Measurements from ENCODE around the gene GUCY2D.

The GUCY2D gene

DNA sequence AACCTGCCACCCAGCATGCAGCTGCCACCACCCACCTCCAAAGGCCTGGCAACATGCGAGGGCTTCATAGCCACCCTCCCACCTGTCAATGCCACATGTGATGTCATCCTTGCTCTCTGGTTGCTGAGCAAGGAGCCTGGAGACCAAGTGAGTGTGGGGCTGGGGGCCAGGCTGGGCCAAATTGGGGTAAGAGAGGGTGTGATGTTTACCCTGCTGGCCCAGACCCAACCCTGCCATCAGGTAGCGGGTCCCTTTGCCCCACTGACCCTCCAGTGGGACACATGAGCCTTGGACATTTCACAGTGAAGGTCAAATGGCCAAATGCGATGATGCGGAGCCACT is 45.3 kb downstream of the GUCY2D start:
- Histone ChIP-seq H3K4me2 (ENCODE audit: low read length) (no peak overlapping the region), H3K36me3 (ENCODE audit: insufficient read depth, low read length) (no peaks in the 10 kb centered on the region), H3K27me3 (ENCODE audit: insufficient read depth, low read length) (peaks cover 13% of the 10 kb centered on the region; the same call in 1 of the 2 replicates), H3K79me2 (ENCODE audit: insufficient read depth, low read length) (no peaks in the 10 kb centered on the region), H3K9me3 (ENCODE audit: low read length) (no peaks in the 10 kb centered on the region), H3K9me2 (ENCODE audit: low read depth, low read length) (no peaks in the 10 kb centered on the region), H2AFZ (ENCODE audit: low read length) (no peak overlapping the region), H3K27ac (ENCODE audit: low read depth, low read length, poor library complexity, severe bottlenecking) (no peak overlapping the region), H3F3A (ENCODE audit: insufficient read depth, low read length) (no peaks in the 10 kb centered on the region), H3K9ac (ENCODE audit: low read length) (no peak overlapping the region), H3K4me3 (ENCODE audit: low read depth, low read length, poor library complexity, severe bottlenecking) (no peak overlapping the region), H4K20me1 (ENCODE audit: insufficient read depth, low read length) (no peaks in the 10 kb centered on the region), H3K4me1 (ENCODE audit: insufficient read depth, low read length, severe bottlenecking) (no peaks in the 10 kb centered on the region)
- TF ChIP-seq, protein P1, sequence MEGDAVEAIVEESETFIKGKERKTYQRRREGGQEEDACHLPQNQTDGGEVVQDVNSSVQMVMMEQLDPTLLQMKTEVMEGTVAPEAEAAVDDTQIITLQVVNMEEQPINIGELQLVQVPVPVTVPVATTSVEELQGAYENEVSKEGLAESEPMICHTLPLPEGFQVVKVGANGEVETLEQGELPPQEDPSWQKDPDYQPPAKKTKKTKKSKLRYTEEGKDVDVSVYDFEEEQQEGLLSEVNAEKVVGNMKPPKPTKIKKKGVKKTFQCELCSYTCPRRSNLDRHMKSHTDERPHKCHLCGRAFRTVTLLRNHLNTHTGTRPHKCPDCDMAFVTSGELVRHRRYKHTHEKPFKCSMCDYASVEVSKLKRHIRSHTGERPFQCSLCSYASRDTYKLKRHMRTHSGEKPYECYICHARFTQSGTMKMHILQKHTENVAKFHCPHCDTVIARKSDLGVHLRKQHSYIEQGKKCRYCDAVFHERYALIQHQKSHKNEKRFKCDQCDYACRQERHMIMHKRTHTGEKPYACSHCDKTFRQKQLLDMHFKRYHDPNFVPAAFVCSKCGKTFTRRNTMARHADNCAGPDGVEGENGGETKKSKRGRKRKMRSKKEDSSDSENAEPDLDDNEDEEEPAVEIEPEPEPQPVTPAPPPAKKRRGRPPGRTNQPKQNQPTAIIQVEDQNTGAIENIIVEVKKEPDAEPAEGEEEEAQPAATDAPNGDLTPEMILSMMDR (IDR thresholded peaks at IDR 0.05; ENCODE audit: low read length), result no peak
- no peak for TF ChIP-seq EZH2 (IDR thresholded peaks at IDR 0.05; ENCODE audit: borderline replicate concordance, low read length)

DNA sequence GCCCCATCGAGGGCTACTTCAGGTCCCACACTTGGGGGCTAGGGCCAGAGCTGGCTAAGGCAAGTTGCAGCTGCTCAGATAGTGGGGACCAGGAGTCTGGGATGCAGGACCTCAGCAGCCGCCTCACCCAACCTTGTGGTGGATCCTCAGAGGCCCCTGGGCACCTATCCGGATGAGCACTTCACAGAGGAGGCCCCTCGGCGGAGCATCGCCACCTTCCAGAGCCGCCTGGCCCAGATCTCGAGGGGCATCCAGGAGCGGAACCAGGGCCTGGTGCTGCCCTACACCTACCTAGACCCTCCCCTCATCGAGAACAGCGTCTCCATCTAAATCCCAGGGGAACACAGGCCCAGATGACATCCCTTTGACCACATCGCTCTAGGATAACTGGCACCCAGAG is 45.8 kb downstream of the GUCY2D start:
- Histone ChIP-seq H2AFZ (ENCODE audit: low read length) (no peak overlapping the region), H3K9me2 (ENCODE audit: low read depth, low read length) (no peaks in the 10 kb centered on the region), H3F3A (ENCODE audit: insufficient read depth, low read length) (no peaks in the 10 kb centered on the region), H3K4me3 (ENCODE audit: low read depth, low read length, poor library complexity, severe bottlenecking) (no peak overlapping the region), H3K36me3 (ENCODE audit: insufficient read depth, low read length) (no peaks in the 10 kb centered on the region), H3K9me3 (ENCODE audit: low read length) (no peaks in the 10 kb centered on the region), H3K79me2 (ENCODE audit: insufficient read depth, low read length) (no peaks in the 10 kb centered on the region), H3K27me3 (ENCODE audit: insufficient read depth, low read length) (peaks cover 13% of the 10 kb centered on the region; the same call in 1 of the 2 replicates), H3K4me2 (ENCODE audit: low read length) (no peak overlapping the region), H3K27ac (ENCODE audit: low read depth, low read length, poor library complexity, severe bottlenecking) (no peak overlapping the region), H3K4me1 (ENCODE audit: insufficient read depth, low read length, severe bottlenecking) (no peaks in the 10 kb centered on the region), H3K9ac (ENCODE audit: low read length) (no peak overlapping the region), H4K20me1 (ENCODE audit: insufficient read depth, low read length) (no peaks in the 10 kb centered on the region)
- TF ChIP-seq EZH2 (IDR thresholded peaks at IDR 0.05; ENCODE audit: borderline replicate concordance, low read length), result no peak
- TF ChIP-seq, protein P1 (IDR thresholded peaks at IDR 0.05; ENCODE audit: low read length), result no peak

DNA sequence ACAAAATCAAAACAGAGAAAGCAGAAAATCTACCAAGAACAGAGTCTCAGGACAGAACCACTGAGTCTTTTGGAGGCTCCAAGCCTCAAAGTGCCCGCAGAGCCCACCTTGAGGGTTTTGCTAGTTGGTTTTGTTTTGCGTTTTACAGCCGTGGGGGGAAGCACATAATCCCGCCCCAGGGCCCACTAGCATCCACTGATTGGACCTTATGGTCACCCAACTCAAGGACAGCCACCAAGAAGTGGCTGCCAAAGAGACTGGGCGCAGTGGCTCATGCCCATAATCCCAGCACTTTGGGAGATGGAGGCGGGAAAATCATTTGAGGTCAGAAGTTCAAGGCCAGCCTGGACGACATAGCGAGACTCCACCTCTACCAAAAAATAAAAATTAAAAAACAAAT is 46.3 kb downstream of the GUCY2D start:
- TF ChIP-seq, protein P1 (IDR thresholded peaks at IDR 0.05; ENCODE audit: low read length), result no peak
- no peak for TF ChIP-seq EZH2 (IDR thresholded peaks at IDR 0.05; ENCODE audit: borderline replicate concordance, low read length)
- no peaks in the 10 kb centered on the region for H4K20me1 ChIP-seq (ENCODE audit: insufficient read depth, low read length)
- no peaks in the 10 kb centered on the region for H3K36me3 ChIP-seq (ENCODE audit: insufficient read depth, low read length)
- H3K4me3 ChIP-seq (ENCODE audit: low read depth, low read length, poor library complexity, severe bottlenecking), result no peak overlapping the region
- no peak overlapping the region for H3K9ac ChIP-seq (ENCODE audit: low read length)
- no peaks in the 10 kb centered on the region for H3K9me3 ChIP-seq (ENCODE audit: low read length)
- H3K4me1 ChIP-seq (ENCODE audit: insufficient read depth, low read length, severe bottlenecking), result no peaks in the 10 kb centered on the region
- H3K27ac ChIP-seq (ENCODE audit: low read depth, low read length, poor library complexity, severe bottlenecking), result no peak overlapping the region
- peaks cover 13% of the 10 kb centered on the region; the same call in 1 of the 2 replicates for H3K27me3 ChIP-seq (ENCODE audit: insufficient read depth, low read length)
- H3F3A ChIP-seq (ENCODE audit: insufficient read depth, low read length), result no peaks in the 10 kb centered on the region
- H3K9me2 ChIP-seq (ENCODE audit: low read depth, low read length), result no peaks in the 10 kb centered on the region
- no peak overlapping the region for H2AFZ ChIP-seq (ENCODE audit: low read length)
- no peak overlapping the region for H3K4me2 ChIP-seq (ENCODE audit: low read length)
- no peaks in the 10 kb centered on the region for H3K79me2 ChIP-seq (ENCODE audit: insufficient read depth, low read length)
